ENCODE data around the gene CAPN12.

The CAPN12 gene

GRCh38 chr19:38682872-38683392 is 61.3 kb downstream of the CAPN12 start:
- no peak for TF ChIP-seq FOXM1 (IDR thresholded peaks at IDR 0.05; ENCODE audit: borderline replicate concordance, low read depth)
- TF ChIP-seq ZBTB7A (IDR thresholded peaks at IDR 0.05; ENCODE audit: low read depth): peak; percentile 51; the same call in 1 of the 2 replicates
- no peak for TF ChIP-seq TCF12 (IDR thresholded peaks at IDR 0.05; ENCODE audit: low read depth)

- TF ChIP-seq EGR1 (IDR thresholded peaks at IDR 0.05) (no peak), ZBTB7A (IDR thresholded peaks at IDR 0.05; ENCODE audit: low read depth) (no peak), RAD21 (IDR thresholded peaks at IDR 0.05; ENCODE audit: low read depth) (no peak), FOXM1 (IDR thresholded peaks at IDR 0.05; ENCODE audit: borderline replicate concordance, low read depth) (no peak), TEAD4 (IDR thresholded peaks at IDR 0.05) (no peak), NFIC (IDR thresholded peaks at IDR 0.05) (no peak), TCF12 (IDR thresholded peaks at IDR 0.05; ENCODE audit: low read depth) (no peak), CREB1 (IDR thresholded peaks at IDR 0.05; ENCODE audit: low read depth) (no peak), CEBPB (IDR thresholded peaks at IDR 0.05) (no peak), YY1 (IDR thresholded peaks at IDR 0.05; ENCODE audit: low read depth) (no peak), TAF1 (IDR thresholded peaks at IDR 0.05; ENCODE audit: low read depth) (no peak), EP300 (IDR thresholded peaks at IDR 0.05; ENCODE audit: borderline replicate concordance) (no peak)
- TF ChIP-seq, protein P1, sequence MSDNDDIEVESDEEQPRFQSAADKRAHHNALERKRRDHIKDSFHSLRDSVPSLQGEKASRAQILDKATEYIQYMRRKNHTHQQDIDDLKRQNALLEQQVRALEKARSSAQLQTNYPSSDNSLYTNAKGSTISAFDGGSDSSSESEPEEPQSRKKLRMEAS (IDR thresholded peaks at IDR 0.05): no peak
- TF ChIP-seq, protein P2, sequence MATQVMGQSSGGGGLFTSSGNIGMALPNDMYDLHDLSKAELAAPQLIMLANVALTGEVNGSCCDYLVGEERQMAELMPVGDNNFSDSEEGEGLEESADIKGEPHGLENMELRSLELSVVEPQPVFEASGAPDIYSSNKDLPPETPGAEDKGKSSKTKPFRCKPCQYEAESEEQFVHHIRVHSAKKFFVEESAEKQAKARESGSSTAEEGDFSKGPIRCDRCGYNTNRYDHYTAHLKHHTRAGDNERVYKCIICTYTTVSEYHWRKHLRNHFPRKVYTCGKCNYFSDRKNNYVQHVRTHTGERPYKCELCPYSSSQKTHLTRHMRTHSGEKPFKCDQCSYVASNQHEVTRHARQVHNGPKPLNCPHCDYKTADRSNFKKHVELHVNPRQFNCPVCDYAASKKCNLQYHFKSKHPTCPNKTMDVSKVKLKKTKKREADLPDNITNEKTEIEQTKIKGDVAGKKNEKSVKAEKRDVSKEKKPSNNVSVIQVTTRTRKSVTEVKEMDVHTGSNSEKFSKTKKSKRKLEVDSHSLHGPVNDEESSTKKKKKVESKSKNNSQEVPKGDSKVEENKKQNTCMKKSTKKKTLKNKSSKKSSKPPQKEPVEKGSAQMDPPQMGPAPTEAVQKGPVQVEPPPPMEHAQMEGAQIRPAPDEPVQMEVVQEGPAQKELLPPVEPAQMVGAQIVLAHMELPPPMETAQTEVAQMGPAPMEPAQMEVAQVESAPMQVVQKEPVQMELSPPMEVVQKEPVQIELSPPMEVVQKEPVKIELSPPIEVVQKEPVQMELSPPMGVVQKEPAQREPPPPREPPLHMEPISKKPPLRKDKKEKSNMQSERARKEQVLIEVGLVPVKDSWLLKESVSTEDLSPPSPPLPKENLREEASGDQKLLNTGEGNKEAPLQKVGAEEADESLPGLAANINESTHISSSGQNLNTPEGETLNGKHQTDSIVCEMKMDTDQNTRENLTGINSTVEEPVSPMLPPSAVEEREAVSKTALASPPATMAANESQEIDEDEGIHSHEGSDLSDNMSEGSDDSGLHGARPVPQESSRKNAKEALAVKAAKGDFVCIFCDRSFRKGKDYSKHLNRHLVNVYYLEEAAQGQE (IDR thresholded peaks at IDR 0.05; ENCODE audit: low read depth): no peak
These were observed 61.9 kb downstream of the CAPN12 start for GRCh38 chr19:38682195-38682867.

Measured in Ishikawa (cell line).